ENCODE measurements around the gene TMCC1.

DNA sequence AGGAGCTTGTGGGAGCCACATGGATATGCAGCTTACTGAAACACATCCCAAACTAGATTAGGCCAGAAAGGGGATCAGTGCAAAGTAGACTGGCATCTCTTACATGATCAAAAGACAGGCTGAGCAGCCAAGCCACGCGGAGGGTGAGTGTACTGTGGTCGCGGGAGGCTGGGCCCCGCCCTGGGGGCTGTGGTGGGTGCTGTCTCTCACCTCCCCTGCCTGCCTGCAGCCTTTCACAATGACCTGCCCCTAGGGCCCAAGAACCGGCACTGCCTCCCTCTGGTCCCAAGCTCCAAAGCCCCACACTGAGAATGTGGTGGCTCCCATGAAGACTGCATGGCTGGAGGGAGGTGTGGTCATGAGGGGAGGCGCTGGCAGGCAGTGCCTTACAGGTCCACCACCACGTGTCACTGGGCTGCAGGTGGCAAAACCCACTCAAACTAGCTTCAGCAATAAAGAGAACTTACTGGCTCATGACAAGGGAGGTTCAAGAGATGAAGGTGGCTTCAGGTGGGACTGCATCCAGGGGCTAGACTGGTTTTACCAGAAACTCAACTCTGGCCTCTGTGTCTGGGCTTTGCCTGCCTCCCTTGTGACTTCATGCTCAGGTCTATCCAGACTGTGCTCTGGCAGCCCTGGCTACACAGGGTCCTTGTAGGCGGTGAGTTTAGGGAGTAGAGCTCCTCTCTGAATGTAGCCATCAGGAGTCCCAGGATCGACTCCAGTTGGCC lies 259.6 kb downstream of the TMCC1 start:
- TF ChIP-seq, protein P1, sequence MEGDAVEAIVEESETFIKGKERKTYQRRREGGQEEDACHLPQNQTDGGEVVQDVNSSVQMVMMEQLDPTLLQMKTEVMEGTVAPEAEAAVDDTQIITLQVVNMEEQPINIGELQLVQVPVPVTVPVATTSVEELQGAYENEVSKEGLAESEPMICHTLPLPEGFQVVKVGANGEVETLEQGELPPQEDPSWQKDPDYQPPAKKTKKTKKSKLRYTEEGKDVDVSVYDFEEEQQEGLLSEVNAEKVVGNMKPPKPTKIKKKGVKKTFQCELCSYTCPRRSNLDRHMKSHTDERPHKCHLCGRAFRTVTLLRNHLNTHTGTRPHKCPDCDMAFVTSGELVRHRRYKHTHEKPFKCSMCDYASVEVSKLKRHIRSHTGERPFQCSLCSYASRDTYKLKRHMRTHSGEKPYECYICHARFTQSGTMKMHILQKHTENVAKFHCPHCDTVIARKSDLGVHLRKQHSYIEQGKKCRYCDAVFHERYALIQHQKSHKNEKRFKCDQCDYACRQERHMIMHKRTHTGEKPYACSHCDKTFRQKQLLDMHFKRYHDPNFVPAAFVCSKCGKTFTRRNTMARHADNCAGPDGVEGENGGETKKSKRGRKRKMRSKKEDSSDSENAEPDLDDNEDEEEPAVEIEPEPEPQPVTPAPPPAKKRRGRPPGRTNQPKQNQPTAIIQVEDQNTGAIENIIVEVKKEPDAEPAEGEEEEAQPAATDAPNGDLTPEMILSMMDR (IDR thresholded peaks at IDR 0.05 in 2 of 3, conservative IDR thresholded peaks at IDR 0.05 in 1 of 3; ENCODE audit: control insufficient read depth in 2 of 3, extremely low read depth in 1 of 3, insufficient read depth in 1 of 3, low read depth in 3 of 3, low read length in 3 of 3), result no peak
- no peak for TF ChIP-seq CHD4 (IDR thresholded peaks at IDR 0.05)
- no peak for TF ChIP-seq RAD21 (IDR thresholded peaks at IDR 0.05; ENCODE audit: insufficient read depth, low read depth, low read length)
- TF ChIP-seq POLR2A (IDR thresholded peaks at IDR 0.05; ENCODE audit: low read depth, low read length), result no peak
- TF ChIP-seq MYC (IDR thresholded peaks at IDR 0.05; ENCODE audit: insufficient read depth, insufficient read length, insufficient replicate concordance, low read length, severe bottlenecking), result no peak

Data from GM12878 (cell line).